RWPE2 (cell line): ENCODE data around the gene HELZ.

Source experiments
- ATAC-seq: fragments of 200-7000 bp; cut with Tn5 transposase; 3 replicates; pipeline ENCODE4 v1.9.1; 2021; ENCODE audit warnings: low read depth
- DNase-seq: peaks from one replicate; pipeline ENCODE4 v3.0.0-alpha.2; 2020; ENCODE audit warnings: low spot score
- H3K27ac ChIP-seq: fragments of 450-650 bp; 2 replicates; pipeline ENCODE4 v1.5.1; 2017; ENCODE audit warnings: mild to moderate bottlenecking; ENCODE audit not compliant: poor library complexity, severe bottlenecking
- H3K27me3 ChIP-seq: fragments of 250-450 bp; sonication (Bioruptor Pico); 2 replicates; pipeline ENCODE4 v1.5.1; 2021; ENCODE audit warnings: mild to moderate bottlenecking, moderate library complexity; ENCODE audit not compliant: insufficient read depth, poor library complexity, severe bottlenecking
- H3K36me3 ChIP-seq: fragments of 250-450 bp; sonication (Bioruptor Pico); 2 replicates; pipeline ENCODE4 v1.5.1; 2020; ENCODE audit warnings: low read depth, mild to moderate bottlenecking, moderate library complexity
- H3K4me1 ChIP-seq: fragments of 250-450 bp; sonication (Bioruptor Pico); 2 replicates; pipeline ENCODE4 v1.5.1; 2021; ENCODE audit warnings: mild to moderate bottlenecking, moderate library complexity; ENCODE audit not compliant: insufficient read depth, poor library complexity, severe bottlenecking
- H3K4me3 ChIP-seq: fragments of 250-450 bp; sonication (Bioruptor Pico); 2 replicates; pipeline ENCODE4 v1.5.1; 2021; ENCODE audit warnings: mild to moderate bottlenecking, moderate library complexity; ENCODE audit not compliant: severe bottlenecking
- H3K9me3 ChIP-seq: fragments of 250-450 bp; sonication (Bioruptor Pico); 2 replicates; pipeline ENCODE4 v1.5.1; 2021; ENCODE audit warnings: mild to moderate bottlenecking, moderate library complexity; ENCODE audit not compliant: severe bottlenecking
- CTCF ChIP-seq: fragments of 450-650 bp; IDR thresholded peaks from one replicate; pipeline ENCODE4 v1.5.1; 2017; ENCODE audit warnings: mild to moderate bottlenecking, moderate library complexity; ENCODE audit not compliant: poor library complexity, severe bottlenecking

HELZ gene

GRCh38 chr17:67165201-67165600 is 79.8 kb downstream of the HELZ start:
- no peak overlapping the region for H3K27ac ChIP-seq
- H3K9me3 ChIP-seq = no peaks in the 10 kb centered on the region
- H3K4me1 ChIP-seq = no peaks in the 10 kb centered on the region
- ATAC-seq (no peak), DNase-seq (no peak)
- no peak overlapping the region for H3K4me3 ChIP-seq
- H3K36me3 ChIP-seq = peaks cover 81% of the 10 kb centered on the region
- no peaks in the 10 kb centered on the region for H3K27me3 ChIP-seq
- TF ChIP-seq CTCF = no peak

- H3K27ac ChIP-seq = no peak overlapping the region
- no peak for TF ChIP-seq CTCF
- peaks cover 86% of the 10 kb centered on the region for H3K36me3 ChIP-seq
- H3K27me3 ChIP-seq = no peaks in the 10 kb centered on the region
- ATAC-seq = no peak
- H3K4me1 ChIP-seq = no peaks in the 10 kb centered on the region
- no peaks in the 10 kb centered on the region for H3K9me3 ChIP-seq
- no peak overlapping the region for H3K4me3 ChIP-seq
- no peak for DNase-seq
Measured at GRCh38 chr17:67164302-67164701, 80.7 kb downstream of the HELZ start.

GRCh38 chr17:67162771-67163170 is 82.2 kb downstream of the HELZ start:
- no peak for ATAC-seq
- peaks cover 88% of the 10 kb centered on the region for H3K36me3 ChIP-seq
- DNase-seq = no peak

GRCh38 chr17:67161573-67161972 is 83.4 kb downstream of the HELZ start:
- no peak for TF ChIP-seq CTCF
- peaks cover 7% of the 10 kb centered on the region for H3K4me1 ChIP-seq
- ATAC-seq (no peak), DNase-seq (no peak)
- H3K4me3 ChIP-seq = no peak overlapping the region
- peaks cover 87% of the 10 kb centered on the region for H3K36me3 ChIP-seq
- H3K27ac ChIP-seq = no peak overlapping the region
- H3K9me3 ChIP-seq = no peaks in the 10 kb centered on the region
- no peaks in the 10 kb centered on the region for H3K27me3 ChIP-seq

More at GRCh38 chr17:67162771-67163170, 82.2 kb downstream of the HELZ start:
- peaks cover 2% of the 10 kb centered on the region for H3K4me1 ChIP-seq
- no peak overlapping the region for H3K4me3 ChIP-seq
- no peaks in the 10 kb centered on the region for H3K27me3 ChIP-seq
- no peaks in the 10 kb centered on the region for H3K9me3 ChIP-seq
- no peak overlapping the region for H3K27ac ChIP-seq
- no peak for TF ChIP-seq CTCF

GRCh38 chr17:67160791-67161190 is 84.2 kb downstream of the HELZ start:
- no peak for DNase-seq
- Histone ChIP-seq H3K4me1 (peaks cover 11% of the 10 kb centered on the region), H3K36me3 (peaks cover 80% of the 10 kb centered on the region), H3K4me3 (no peak overlapping the region), H3K27ac (no peak overlapping the region), H3K9me3 (no peaks in the 10 kb centered on the region), H3K27me3 (no peaks in the 10 kb centered on the region)
- no peak for ATAC-seq
- TF ChIP-seq CTCF = no peak
